HK-2 (cell line): ENCODE measurements around the gene NPFFR1.
"Not testable (repeated sequence)": the region's sequence is repeated elsewhere in the genome, so short reads cannot be mapped to it uniquely, and the experiment has no call there.

Source experiments
- DNase-seq: peaks from one replicate; pipeline ENCODE4 v3.0.0-alpha.2; 2018; ENCODE audit not compliant: unreplicated experiment

Gene NPFFR1

GRCh38 chr10:70255329-70256299 lies 28.2 kb downstream of the NPFFR1 start:
- peak; percentile 65 for DNase-seq

GRCh38 chr10:70254778-70255328 lies 29.0 kb downstream of the NPFFR1 start:
- DNase-seq, result no peak

GRCh38 chr10:70253878-70254765 lies 29.7 kb downstream of the NPFFR1 start:
- DNase-seq, result no peak

- DNase-seq, result no peak
Observed at GRCh38 chr10:70250961-70251680, 32.7 kb downstream of the NPFFR1 start.

GRCh38 chr10:70247360-70247759 lies 36.4 kb downstream of the NPFFR1 start:
- no peak for DNase-seq

GRCh38 chr10:70241081-70241480 lies 42.7 kb downstream of the NPFFR1 start:
- DNase-seq, result no peak

- not testable (repeated sequence) for DNase-seq
Observed at GRCh38 chr10:70239986-70240385, 43.8 kb downstream of the NPFFR1 start.

- not testable (repeated sequence) for DNase-seq
Observed at GRCh38 chr10:70239077-70239976, 44.5 kb downstream of the NPFFR1 start.

- not testable (repeated sequence) for DNase-seq
Observed at GRCh38 chr10:70237958-70238536, 45.8 kb downstream of the NPFFR1 start.

GRCh38 chr10:70234668-70235447 lies 48.9 kb downstream of the NPFFR1 start:
- no peak for DNase-seq

- DNase-seq, result no peak
Observed at GRCh38 chr10:70233939-70234300, 49.9 kb downstream of the NPFFR1 start.

GRCh38 chr10:70233109-70233938 lies 50.5 kb downstream of the NPFFR1 start, which contains the start of gene PPA1:
Gene PPA1, minus strand, starts transcription at chr10:70233429. Its CDS starts 102 bp downstream, at chr10:70233327.
- DNase-seq, result peak; percentile 99

- no peak for DNase-seq
Observed at GRCh38 chr10:70232859-70233108, 51.0 kb downstream of the NPFFR1 start.

- peak; percentile 54 for DNase-seq
Observed at GRCh38 chr10:70232155-70232858, 51.5 kb downstream of the NPFFR1 start.

GRCh38 chr10:70228491-70228890 lies 55.3 kb downstream of the NPFFR1 start:
- DNase-seq, result no peak

GRCh38 chr10:70227548-70228320 lies 56.1 kb downstream of the NPFFR1 start:
- no peak for DNase-seq

- no peak for DNase-seq
Observed at GRCh38 chr10:70223728-70224127, 60.1 kb downstream of the NPFFR1 start.
